WTC11 (cell line): ENCODE measurements around the gene CHST15.

Experiments
- ATF1 ChIP-seq: sonication (generic); formaldehyde crosslinking; IDR thresholded peaks from 2 replicates; pipeline ENCODE4 v1.8.1; 2023; ENCODE audit warnings: mild to moderate bottlenecking, moderate library complexity, missing genetic modification reagents
- CREM ChIP-seq: sonication (generic); formaldehyde crosslinking; IDR thresholded peaks from 2 replicates; pipeline ENCODE4 v1.8.1; 2022; ENCODE audit warnings: mild to moderate bottlenecking, missing genetic modification reagents, moderate library complexity
- FOXK1 ChIP-seq: sonication (generic); formaldehyde crosslinking; IDR thresholded peaks from 2 replicates; pipeline ENCODE4 v1.8.0; 2022; ENCODE audit warnings: mild to moderate bottlenecking, moderate library complexity, missing genetic modification reagents
- JUN ChIP-seq: sonication (generic); formaldehyde crosslinking; IDR thresholded peaks from 2 replicates; pipeline ENCODE4 v1.8.0; 2023; ENCODE audit warnings: mild to moderate bottlenecking, missing genetic modification reagents
- NFYB ChIP-seq: sonication (generic); formaldehyde crosslinking; conservative IDR thresholded peaks from 2 replicates; pipeline ENCODE4 v1.8.0; 2022; ENCODE audit warnings: low read depth, missing genetic modification reagents
- SMAD3 ChIP-seq: sonication (generic); formaldehyde crosslinking; IDR thresholded peaks from 2 replicates; pipeline ENCODE4 v1.8.0; 2022; ENCODE audit warnings: missing genetic modification reagents, mild to moderate bottlenecking, borderline replicate concordance
- SMAD4 ChIP-seq: sonication (generic); formaldehyde crosslinking; IDR thresholded peaks from 2 replicates; pipeline ENCODE4 v1.8.0; 2022; ENCODE audit warnings: mild to moderate bottlenecking, missing genetic modification reagents
- ZNF121 ChIP-seq: sonication (generic); formaldehyde crosslinking; IDR thresholded peaks from 2 replicates; pipeline ENCODE4 v1.8.0; 2023; ENCODE audit warnings: missing genetic modification reagents
- TF ChIP-seq, protein P1 (sequence below): fragments of 200-600 bp; IDR thresholded peaks from 2 replicates; pipeline ENCODE4 v1.8.0; 2022; ENCODE audit warnings: antibody characterized with exemption
- TF ChIP-seq, protein P2 (sequence below): sonication (generic); formaldehyde crosslinking; IDR thresholded peaks from 2 replicates; pipeline ENCODE4 v1.8.0; 2022; ENCODE audit warnings: missing genetic modification reagents
- TF ChIP-seq, protein P3 (sequence below): sonication (generic); formaldehyde crosslinking; conservative IDR thresholded peaks from 2 replicates; pipeline ENCODE4 v1.8.1; 2022; ENCODE audit warnings: mild to moderate bottlenecking, missing genetic modification reagents

DNA sequence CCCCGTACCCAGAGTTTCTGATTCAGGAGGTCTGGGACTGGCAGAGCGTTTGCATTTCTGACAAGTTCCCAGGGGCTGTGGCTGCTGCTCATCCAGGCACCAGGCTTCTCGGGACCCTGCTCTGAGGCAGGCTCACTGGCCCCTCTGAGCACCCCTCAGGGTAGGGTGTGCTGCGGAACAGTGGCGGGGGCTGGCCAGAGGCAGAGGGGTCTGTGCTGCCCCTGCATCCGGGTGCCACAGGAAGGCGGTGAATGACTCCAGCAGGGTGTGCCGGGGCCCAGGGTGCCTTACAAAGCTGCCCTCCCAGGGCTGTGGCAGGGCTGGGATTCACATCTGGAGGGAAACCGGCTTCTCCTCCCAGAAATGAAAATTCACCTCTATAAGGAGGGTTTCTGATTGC lies 77.4 kb downstream of the CHST15 start:
- no peak for TF ChIP-seq FOXK1
- TF ChIP-seq ATF1 (CRISPR knock-in tag): no peak
- TF ChIP-seq, protein P1, sequence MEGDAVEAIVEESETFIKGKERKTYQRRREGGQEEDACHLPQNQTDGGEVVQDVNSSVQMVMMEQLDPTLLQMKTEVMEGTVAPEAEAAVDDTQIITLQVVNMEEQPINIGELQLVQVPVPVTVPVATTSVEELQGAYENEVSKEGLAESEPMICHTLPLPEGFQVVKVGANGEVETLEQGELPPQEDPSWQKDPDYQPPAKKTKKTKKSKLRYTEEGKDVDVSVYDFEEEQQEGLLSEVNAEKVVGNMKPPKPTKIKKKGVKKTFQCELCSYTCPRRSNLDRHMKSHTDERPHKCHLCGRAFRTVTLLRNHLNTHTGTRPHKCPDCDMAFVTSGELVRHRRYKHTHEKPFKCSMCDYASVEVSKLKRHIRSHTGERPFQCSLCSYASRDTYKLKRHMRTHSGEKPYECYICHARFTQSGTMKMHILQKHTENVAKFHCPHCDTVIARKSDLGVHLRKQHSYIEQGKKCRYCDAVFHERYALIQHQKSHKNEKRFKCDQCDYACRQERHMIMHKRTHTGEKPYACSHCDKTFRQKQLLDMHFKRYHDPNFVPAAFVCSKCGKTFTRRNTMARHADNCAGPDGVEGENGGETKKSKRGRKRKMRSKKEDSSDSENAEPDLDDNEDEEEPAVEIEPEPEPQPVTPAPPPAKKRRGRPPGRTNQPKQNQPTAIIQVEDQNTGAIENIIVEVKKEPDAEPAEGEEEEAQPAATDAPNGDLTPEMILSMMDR: no peak
- no peak for TF ChIP-seq SMAD4 (CRISPR knock-in tag)
- TF ChIP-seq CREM: no peak
- no peak for TF ChIP-seq ZNF121
- TF ChIP-seq, protein P2, sequence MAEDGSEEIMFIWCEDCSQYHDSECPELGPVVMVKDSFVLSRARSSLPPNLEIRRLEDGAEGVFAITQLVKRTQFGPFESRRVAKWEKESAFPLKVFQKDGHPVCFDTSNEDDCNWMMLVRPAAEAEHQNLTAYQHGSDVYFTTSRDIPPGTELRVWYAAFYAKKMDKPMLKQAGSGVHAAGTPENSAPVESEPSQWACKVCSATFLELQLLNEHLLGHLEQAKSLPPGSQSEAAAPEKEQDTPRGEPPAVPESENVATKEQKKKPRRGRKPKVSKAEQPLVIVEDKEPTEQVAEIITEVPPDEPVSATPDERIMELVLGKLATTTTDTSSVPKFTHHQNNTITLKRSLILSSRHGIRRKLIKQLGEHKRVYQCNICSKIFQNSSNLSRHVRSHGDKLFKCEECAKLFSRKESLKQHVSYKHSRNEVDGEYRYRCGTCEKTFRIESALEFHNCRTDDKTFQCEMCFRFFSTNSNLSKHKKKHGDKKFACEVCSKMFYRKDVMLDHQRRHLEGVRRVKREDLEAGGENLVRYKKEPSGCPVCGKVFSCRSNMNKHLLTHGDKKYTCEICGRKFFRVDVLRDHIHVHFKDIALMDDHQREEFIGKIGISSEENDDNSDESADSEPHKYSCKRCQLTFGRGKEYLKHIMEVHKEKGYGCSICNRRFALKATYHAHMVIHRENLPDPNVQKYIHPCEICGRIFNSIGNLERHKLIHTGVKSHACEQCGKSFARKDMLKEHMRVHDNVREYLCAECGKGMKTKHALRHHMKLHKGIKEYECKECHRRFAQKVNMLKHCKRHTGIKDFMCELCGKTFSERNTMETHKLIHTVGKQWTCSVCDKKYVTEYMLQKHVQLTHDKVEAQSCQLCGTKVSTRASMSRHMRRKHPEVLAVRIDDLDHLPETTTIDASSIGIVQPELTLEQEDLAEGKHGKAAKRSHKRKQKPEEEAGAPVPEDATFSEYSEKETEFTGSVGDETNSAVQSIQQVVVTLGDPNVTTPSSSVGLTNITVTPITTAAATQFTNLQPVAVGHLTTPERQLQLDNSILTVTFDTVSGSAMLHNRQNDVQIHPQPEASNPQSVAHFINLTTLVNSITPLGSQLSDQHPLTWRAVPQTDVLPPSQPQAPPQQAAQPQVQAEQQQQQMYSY (CRISPR knock-in tag): no peak
- TF ChIP-seq JUN (CRISPR knock-in tag): no peak
- TF ChIP-seq, protein P3, sequence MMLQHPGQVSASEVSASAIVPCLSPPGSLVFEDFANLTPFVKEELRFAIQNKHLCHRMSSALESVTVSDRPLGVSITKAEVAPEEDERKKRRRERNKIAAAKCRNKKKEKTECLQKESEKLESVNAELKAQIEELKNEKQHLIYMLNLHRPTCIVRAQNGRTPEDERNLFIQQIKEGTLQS: no peak
- no peak for TF ChIP-seq SMAD3 (CRISPR knock-in tag)
- no peak for TF ChIP-seq NFYB (CRISPR knock-in tag)
